DND-41 (cell line): ENCODE measurements around the gene IL1R2.

Experiments
- ATAC-seq: fragments of 200-7000 bp; cut with Tn5 transposase; 3 replicates; pipeline ENCODE4 v1.9.1; 2021; ENCODE audit warnings: low read depth; ENCODE audit not compliant: insufficient read depth
- DNase-seq: peaks from one replicate; pipeline ENCODE4 v3.0.0-alpha.2; 2020
- H2AFZ ChIP-seq: 2 replicates; pipeline ENCODE4 v1.6.0; 2012; ENCODE audit warnings: low read depth, low read length
- H3K27ac ChIP-seq: 2 replicates; pipeline ENCODE4 v1.5.1; 2012; ENCODE audit warnings: low read length, inconsistent platforms
- H3K27me3 ChIP-seq: fragments of 200-600 bp; sonication (generic); 2 replicates; pipeline ENCODE4 v1.6.0; 2012; ENCODE audit warnings: low read length, mild to moderate bottlenecking, inconsistent platforms; ENCODE audit not compliant: insufficient read depth, poor library complexity
- H3K36me3 ChIP-seq: 2 replicates; pipeline ENCODE4 v1.5.1; 2012; ENCODE audit warnings: low read length, inconsistent platforms; ENCODE audit not compliant: insufficient read depth
- H3K4me1 ChIP-seq: 2 replicates; pipeline ENCODE4 v1.5.1; 2012; ENCODE audit warnings: mild to moderate bottlenecking, low read length; ENCODE audit not compliant: insufficient read depth
- H3K4me2 ChIP-seq: 2 replicates; pipeline ENCODE4 v1.6.0; 2012; ENCODE audit warnings: mild to moderate bottlenecking, moderate library complexity, low read length, inconsistent platforms; ENCODE audit not compliant: insufficient read depth
- H3K4me3 ChIP-seq, 2 experiments: fragments of 200-600 bp in 1 of 2; shearing (Covaris generic) in 1 of 2; 2 replicates each; pipeline ENCODE4 v1.5.1; 2012 to 2016; ENCODE audit warnings: inconsistent platforms in 2 of 2, low read length in 2 of 2, mild to moderate bottlenecking in 2 of 2, low read depth in 1 of 2, moderate library complexity in 1 of 2
- H3K79me2 ChIP-seq: 2 replicates; pipeline ENCODE4 v1.6.0; 2012; ENCODE audit warnings: low read length, inconsistent platforms; ENCODE audit not compliant: insufficient read depth
- H3K9ac ChIP-seq: 2 replicates; pipeline ENCODE4 v1.6.0; 2012; ENCODE audit warnings: low read depth, mild to moderate bottlenecking, inconsistent platforms, low read length, moderate library complexity
- H3K9me3 ChIP-seq: 2 replicates; pipeline ENCODE4 v1.5.1; 2012; ENCODE audit warnings: low read length, moderate library complexity, mild to moderate bottlenecking, inconsistent platforms; ENCODE audit not compliant: insufficient read depth, severe bottlenecking
- H4K20me1 ChIP-seq: 2 replicates; pipeline ENCODE4 v1.6.0; 2012; ENCODE audit warnings: low read length; ENCODE audit not compliant: insufficient read depth
- EZH2 ChIP-seq: IDR thresholded peaks from 3 replicates; pipeline ENCODE4 v1.6.1; 2012; ENCODE audit warnings: borderline replicate concordance, low read depth, mild to moderate bottlenecking, moderate library complexity, low read length, inconsistent platforms; ENCODE audit not compliant: severe bottlenecking
- TF ChIP-seq, protein P1 (sequence below): IDR thresholded peaks from 2 replicates; pipeline ENCODE4 v1.5.1; 2012; ENCODE audit warnings: borderline replicate concordance, low read length, moderate library complexity, mild to moderate bottlenecking; ENCODE audit not compliant: poor library complexity, severe bottlenecking; ENCODE audit errors: extremely low read depth

Gene IL1R2

DNA sequence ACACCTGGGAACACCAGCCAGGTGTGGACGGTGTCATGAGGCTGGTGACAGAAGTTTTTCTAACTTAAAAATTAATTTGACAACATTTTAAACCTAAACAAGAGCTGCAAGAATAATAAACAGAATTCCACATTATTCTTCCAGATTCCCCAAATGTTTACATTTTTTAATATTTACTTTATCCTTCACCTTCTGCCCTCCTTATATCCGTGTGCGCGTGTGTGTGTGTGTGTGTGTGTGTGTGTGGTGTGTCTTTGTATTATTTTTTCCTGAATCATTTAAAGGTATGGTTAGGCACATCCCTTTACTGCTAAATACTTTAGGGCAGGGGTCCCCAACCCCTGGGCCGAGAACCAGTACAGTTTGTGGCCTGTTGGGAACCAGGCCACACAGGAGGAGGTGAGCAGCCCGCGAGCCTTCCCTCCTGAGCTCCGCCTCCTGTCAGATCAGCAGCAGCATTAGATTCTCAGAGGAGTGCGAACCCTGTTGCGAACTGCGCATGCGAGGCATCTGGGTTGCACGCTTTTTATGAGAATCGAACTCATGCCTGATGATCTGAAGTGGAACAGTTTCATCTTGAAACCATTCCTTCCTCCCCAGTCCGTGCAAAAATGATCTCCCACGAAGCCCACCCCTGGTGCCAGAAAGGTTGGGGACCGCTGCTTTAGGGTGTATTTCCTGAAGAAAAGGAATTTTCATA, 16.4 kb upstream of the IL1R2 start:
- H3K9me3 ChIP-seq = no peaks in the 10 kb centered on the region
- no peaks in the 10 kb centered on the region for H3K79me2 ChIP-seq
- H3K4me3 ChIP-seq = no peak overlapping the region
- no peak overlapping the region for H3K27ac ChIP-seq
- H4K20me1 ChIP-seq = no peaks in the 10 kb centered on the region
- H3K4me1 ChIP-seq = no peaks in the 10 kb centered on the region
- no peaks in the 10 kb centered on the region for H3K36me3 ChIP-seq
- H3K9ac ChIP-seq = no peak overlapping the region
- no peak overlapping the region for H2AFZ ChIP-seq
- DNase-seq (no peak), ATAC-seq (no peak)
- H3K27me3 ChIP-seq = no peaks in the 10 kb centered on the region
- no peak overlapping the region for H3K4me2 ChIP-seq
- TF ChIP-seq, protein P1, sequence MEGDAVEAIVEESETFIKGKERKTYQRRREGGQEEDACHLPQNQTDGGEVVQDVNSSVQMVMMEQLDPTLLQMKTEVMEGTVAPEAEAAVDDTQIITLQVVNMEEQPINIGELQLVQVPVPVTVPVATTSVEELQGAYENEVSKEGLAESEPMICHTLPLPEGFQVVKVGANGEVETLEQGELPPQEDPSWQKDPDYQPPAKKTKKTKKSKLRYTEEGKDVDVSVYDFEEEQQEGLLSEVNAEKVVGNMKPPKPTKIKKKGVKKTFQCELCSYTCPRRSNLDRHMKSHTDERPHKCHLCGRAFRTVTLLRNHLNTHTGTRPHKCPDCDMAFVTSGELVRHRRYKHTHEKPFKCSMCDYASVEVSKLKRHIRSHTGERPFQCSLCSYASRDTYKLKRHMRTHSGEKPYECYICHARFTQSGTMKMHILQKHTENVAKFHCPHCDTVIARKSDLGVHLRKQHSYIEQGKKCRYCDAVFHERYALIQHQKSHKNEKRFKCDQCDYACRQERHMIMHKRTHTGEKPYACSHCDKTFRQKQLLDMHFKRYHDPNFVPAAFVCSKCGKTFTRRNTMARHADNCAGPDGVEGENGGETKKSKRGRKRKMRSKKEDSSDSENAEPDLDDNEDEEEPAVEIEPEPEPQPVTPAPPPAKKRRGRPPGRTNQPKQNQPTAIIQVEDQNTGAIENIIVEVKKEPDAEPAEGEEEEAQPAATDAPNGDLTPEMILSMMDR = no peak
- TF ChIP-seq EZH2 = no peak

DNA sequence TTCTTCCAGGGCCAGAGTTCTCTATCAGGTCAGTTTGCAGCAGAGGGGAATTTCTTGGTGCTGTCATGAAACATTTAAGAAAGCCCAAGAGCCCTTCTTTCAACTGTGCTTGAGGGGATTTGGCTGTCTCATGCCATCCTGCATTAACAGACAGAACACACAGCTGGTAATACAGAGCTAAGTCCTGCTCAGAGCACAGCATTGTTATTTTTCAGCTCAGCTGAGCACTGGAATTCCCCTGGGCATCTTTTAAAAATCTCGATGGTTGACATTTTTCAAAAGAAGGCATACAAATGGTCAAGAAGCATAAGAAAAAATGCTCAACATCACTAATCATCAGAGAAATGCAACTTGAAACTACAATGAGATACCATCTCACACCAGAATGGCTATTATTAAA, 14.9 kb upstream of the IL1R2 start:
- ATAC-seq (no peak), DNase-seq (no peak)
- Histone ChIP-seq H3K4me1 (no peaks in the 10 kb centered on the region), H3K4me3 (no peak overlapping the region), H3K27me3 (no peaks in the 10 kb centered on the region), H3K36me3 (no peaks in the 10 kb centered on the region), H3K27ac (no peak overlapping the region), H2AFZ (no peak overlapping the region), H3K4me2 (no peak overlapping the region), H3K9me3 (no peaks in the 10 kb centered on the region), H4K20me1 (no peaks in the 10 kb centered on the region), H3K9ac (no peak overlapping the region), H3K79me2 (no peaks in the 10 kb centered on the region)
- TF ChIP-seq, protein P1 = no peak
- TF ChIP-seq EZH2 = no peak

GRCh38 chr2:101980368-101980767, 11.4 kb upstream of the IL1R2 start:
- no peak for DNase-seq
- ATAC-seq = no peak
- Histone ChIP-seq H3K27ac (no peak overlapping the region), H3K9ac (no peak overlapping the region), H3K79me2 (no peaks in the 10 kb centered on the region), H3K36me3 (no peaks in the 10 kb centered on the region), H3K4me1 (no peaks in the 10 kb centered on the region), H4K20me1 (no peaks in the 10 kb centered on the region), H3K4me2 (no peak overlapping the region), H2AFZ (no peak overlapping the region), H3K9me3 (no peaks in the 10 kb centered on the region), H3K4me3 (no peak overlapping the region), H3K27me3 (no peaks in the 10 kb centered on the region)
- TF ChIP-seq, protein P1 = no peak
- no peak for TF ChIP-seq EZH2
